Activated naive CD4-positive, alpha-beta T cell treated with anti-CD3 and anti-CD28 coated beads, Interleukin-2, amount 50 U/mL, for 72 hours (primary cell): ENCODE data around the gene VRK3. TPM values are rescaled to one million over a fixed set of nuclear protein-coding genes. Genes with fewer than 3 reads are reported as not detected.

Source experiments
- ATAC-seq, 2 donors: fragments of 150-1000 bp; cut with Tn5 transposase; 2 replicates each; pipeline ENCODE4 v1.10.0; 2021; ENCODE audit warnings: mild to moderate bottlenecking in 2 of 2, moderate library complexity in 2 of 2
- DNase-seq, 2 donors: peaks; one replicate each; pipeline ENCODE4 v3.0.0; 2021 to 2022; ENCODE audit warnings: low spot score in 2 of 2
- H3K27ac Mint-ChIP-seq, 2 donors: one replicate each; pipeline ENCODE4 v1.8.0; 2022; ENCODE audit warnings: mild to moderate bottlenecking in 2 of 2, mixed read lengths in 2 of 2
- H3K36me3 Mint-ChIP-seq, 2 donors: one replicate each; pipeline ENCODE4 v1.8.0; 2022; ENCODE audit warnings: mixed read lengths in 2 of 2
- H3K9me3 Mint-ChIP-seq, 2 donors: one replicate each; pipeline ENCODE4 v1.8.0; 2022; ENCODE audit warnings: mixed read lengths in 2 of 2
- total RNA-seq, 2 donors: library from RNA; stranded (reverse); gene quantifications; one replicate each; pipeline ENCODE4 v1.2.3, GENCODE V29; 2022

VRK3 gene
- total RNA-seq, 2 donors from 2014 or later = 54.0 to 60.0 TPM

DNA sequence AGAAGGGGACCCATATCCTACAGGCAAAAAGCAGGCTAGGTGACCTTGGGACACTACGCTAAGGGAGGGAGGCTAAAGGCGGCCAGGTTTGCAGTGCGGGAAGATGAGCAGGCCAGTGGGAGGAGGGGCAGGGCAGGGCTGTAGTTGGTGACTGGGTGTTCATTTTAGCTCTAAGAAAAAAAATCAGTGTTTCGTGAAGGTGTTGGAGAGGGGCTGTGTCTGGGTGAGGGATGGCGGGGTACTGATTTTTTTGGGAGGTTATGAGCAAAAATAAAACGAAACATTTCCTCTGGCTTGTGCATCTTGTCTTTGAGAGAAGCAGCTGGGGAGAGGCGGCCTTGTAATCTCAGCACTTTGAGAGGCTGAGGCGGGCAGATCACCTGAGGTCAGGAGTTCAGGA is 91.5 kb downstream of the VRK3 start:
- Mint-ChIP-seq H3K27ac (peak overlapping the region in 1 of 2 donors; percentile 86), H3K9me3 (peaks cover 9 to 15% of the 10 kb centered on the region in 2 donors), H3K36me3 (peaks cover 20 to 35% of the 10 kb centered on the region in 2 donors)
- no peak for DNase-seq
- no peak for ATAC-seq

DNA sequence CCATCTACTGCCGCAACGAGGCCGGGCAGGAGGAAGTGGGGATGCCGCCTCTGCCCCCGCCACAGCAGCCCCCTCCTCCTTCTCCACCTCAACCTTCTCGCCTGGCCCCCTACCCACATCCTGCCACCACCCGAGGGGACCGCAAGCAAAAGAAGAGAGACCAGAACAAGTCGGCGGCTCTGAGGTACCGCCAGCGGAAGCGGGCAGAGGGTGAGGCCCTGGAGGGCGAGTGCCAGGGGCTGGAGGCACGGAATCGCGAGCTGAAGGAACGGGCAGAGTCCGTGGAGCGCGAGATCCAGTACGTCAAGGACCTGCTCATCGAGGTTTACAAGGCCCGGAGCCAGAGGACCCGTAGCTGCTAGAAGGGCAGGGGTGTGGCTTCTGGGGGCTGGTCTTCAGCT is 92.4 kb downstream of the VRK3 start:
- DNase-seq = peak in 1 of 2 donors; percentile 73
- H3K36me3 Mint-ChIP-seq = peaks cover 27 to 44% of the 10 kb centered on the region in 2 donors
- no peak overlapping the region for H3K27ac Mint-ChIP-seq
- ATAC-seq = peak in 1 of 2 donors; percentile 34
- peaks cover 9 to 15% of the 10 kb centered on the region in 2 donors for H3K9me3 Mint-ChIP-seq

DNA sequence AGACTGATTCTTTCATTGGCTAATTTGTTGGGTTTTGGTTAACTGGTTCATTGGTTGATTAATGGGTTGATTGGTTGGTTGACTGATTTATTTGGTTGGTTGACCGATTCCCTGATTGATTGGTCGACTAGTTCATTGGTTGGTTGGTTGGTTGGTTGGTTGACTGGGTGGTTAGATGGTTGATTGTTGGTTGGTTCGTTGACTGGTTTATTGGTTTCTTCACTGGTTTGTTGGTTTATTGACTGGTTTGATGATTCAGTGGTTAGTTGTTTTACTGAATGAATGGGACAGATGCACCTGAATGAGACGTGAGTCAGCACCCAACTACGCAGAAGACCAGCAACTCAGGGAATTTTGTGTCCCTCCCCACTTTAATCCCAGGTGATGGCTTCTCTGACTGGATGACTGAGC is 93.1 kb downstream of the VRK3 start:
- peaks cover 9 to 15% of the 10 kb centered on the region in 2 donors for H3K9me3 Mint-ChIP-seq
- H3K27ac Mint-ChIP-seq = no peak overlapping the region
- peaks cover 33 to 50% of the 10 kb centered on the region in 2 donors for H3K36me3 Mint-ChIP-seq
- ATAC-seq (no peak), DNase-seq (no peak)

DNA sequence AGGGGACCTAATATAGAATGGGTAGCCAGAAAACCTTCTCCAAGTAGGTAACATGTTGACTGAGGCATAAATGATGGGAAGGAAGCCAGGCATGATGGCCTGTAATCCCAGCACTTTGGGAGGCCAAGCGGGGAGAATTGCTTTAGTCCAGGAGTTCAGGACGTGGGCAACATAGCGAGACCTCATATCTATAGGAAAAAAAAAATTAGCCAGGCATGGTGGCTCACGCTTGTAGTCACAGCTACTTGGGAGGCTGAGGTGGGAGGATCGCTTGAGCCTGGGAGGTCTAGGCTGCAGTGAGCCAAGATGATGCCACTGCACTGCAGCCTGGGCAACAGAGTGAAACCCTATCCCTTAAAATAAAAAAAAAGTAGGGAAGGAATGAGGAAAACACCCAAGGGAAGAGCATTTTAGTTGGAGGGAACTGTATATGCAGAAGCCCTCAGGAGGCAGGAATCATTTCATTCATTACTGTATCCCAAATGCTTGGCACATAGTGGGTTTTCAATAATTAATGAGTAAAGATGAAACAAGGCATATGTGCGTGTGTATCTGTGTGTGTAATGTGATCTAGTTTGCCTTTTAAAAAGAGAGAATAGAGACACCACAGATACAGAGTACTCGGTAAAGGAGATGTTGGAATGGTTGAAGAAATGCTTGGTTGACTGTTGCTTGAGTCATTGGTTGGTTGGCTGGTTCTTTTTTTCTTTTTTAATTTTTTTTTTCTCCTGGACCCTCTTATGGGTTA is 93.7 kb downstream of the VRK3 start:
- no peak overlapping the region for H3K27ac Mint-ChIP-seq

DNA sequence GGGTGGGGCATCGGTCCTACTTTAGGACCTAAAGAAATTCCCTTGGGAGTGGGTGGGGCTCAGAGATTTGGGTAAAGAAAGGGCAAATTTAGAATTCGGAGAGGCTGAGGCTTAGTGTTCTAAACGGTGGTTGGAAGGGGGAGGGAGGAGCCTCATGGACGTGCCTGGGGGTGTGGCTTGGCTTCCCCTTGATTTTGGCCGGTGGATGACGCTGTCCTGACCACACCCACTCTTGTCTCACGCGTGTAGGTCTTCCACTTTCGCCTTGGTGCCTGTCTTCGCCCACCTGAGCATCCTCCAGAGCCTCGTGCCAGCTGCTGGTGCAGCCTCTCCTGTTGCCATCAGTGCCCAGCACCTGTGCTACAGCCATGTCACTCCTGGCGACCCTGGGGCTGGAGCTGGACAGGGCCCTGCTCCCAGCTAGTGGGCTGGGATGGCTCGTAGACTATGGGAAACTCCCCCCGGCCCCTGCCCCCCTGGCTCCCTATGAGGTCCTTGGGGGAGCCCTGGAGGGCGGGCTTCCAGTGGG is 94.6 kb downstream of the VRK3 start:
- peaks cover 34 to 51% of the 10 kb centered on the region in 2 donors for H3K36me3 Mint-ChIP-seq
- peaks cover 9 to 15% of the 10 kb centered on the region in 2 donors for H3K9me3 Mint-ChIP-seq
- ATAC-seq (no peak), DNase-seq (no peak)
- H3K27ac Mint-ChIP-seq = peak overlapping the region; percentile 97 to 100

More for the DNA sequence above, 93.7 kb downstream of the VRK3 start:
- no peak for ATAC-seq
- Mint-ChIP-seq H3K36me3 (peaks cover 33 to 50% of the 10 kb centered on the region in 2 donors), H3K9me3 (peaks cover 9 to 15% of the 10 kb centered on the region in 2 donors)
- DNase-seq = no peak

DNA sequence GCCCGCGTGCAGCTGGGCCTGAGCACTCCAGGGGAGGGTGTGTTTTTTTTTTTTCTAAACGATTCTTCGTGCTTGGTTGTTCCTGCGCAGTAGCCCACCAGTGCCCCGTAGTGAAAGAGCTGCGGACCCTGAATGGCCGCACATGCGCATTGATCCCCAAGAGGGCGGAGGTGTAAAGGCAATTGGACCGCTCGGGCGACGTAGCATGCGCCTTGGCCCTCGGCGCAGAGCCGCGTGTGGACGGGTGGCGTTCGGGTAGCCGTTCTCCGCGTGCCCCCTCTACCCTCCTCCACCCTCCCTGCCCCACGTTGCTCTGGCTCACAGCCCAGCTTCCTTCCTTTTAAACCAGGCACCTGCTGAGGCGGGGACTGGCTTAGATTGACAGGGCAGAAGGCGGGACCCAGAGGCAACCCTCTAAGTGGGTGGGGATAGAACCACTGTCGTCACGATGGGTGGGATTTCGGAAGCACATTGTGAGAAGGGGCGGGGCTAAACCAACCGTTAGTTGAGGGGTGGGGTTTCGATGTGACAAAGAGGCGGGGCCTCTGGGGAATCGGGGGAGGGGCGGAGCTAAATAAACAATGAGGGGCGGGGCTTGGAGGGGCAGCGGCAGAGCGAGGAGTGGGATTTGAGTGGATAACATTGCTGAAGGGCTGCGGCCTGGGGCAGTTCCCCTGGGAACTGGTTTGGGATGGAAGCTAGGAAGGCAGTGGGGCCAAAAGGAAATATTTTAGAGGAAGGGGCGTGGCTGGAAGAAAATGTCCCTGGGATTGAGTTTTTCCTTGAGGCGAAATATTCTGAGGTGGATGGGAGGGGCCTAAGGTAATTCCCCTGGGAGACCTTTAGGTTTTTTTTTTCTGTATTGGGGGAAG is 95.3 kb downstream of the VRK3 start:
- Mint-ChIP-seq H3K36me3 (peaks cover 38 to 56% of the 10 kb centered on the region in 2 donors), H3K9me3 (peaks cover 9 to 15% of the 10 kb centered on the region in 2 donors), H3K27ac (peak overlapping the region; percentile 97 to 100)
- DNase-seq = peak; percentile 88 to 91
- ATAC-seq = peak; percentile 73 to 88

DNA sequence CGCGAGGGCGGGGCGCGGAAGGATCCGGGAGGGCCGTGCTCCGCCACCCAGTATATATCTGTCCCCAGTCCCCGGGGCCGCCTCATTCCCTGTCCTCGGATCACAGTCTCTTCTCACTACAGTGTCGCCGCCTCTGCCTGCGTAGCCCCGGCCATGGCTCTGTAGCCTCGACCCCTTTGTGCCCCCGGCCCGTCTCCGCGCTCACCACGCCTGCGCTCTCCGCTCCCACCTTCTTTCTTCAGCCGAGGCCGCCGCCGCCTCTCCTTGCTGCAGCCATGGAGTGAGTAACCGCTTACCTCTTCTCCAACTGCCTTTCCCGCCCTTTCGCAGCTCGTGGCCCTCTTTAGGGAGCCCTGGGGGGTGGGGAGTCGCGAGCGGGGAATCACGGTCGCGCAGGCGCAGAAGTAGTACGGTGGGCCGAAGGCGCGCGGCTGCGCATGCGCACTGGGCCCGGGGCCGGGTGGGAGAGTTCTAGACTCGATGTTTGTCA is 96.0 kb downstream of the VRK3 start, which contains the start of the genes ATF5 and NUP62:
TSS of gene ATF5 (plus strand) at position 85 of the 490 bp plus-strand sequence. CDS start 1,646 bp downstream, outside the sequence.
TSS of gene NUP62 (minus strand) at position 384 of the 490 bp plus-strand sequence. CDS start 19,697 bp downstream, outside the sequence.
- Mint-ChIP-seq H3K9me3 (peaks cover 9 to 15% of the 10 kb centered on the region in 2 donors), H3K36me3 (peaks cover 38 to 56% of the 10 kb centered on the region in 2 donors), H3K27ac (peak within 1 kb of the TSS; percentile 97 to 100)
- peak; percentile 93 to 96 for DNase-seq
- ATAC-seq = peak; percentile 58 to 59

DNA sequence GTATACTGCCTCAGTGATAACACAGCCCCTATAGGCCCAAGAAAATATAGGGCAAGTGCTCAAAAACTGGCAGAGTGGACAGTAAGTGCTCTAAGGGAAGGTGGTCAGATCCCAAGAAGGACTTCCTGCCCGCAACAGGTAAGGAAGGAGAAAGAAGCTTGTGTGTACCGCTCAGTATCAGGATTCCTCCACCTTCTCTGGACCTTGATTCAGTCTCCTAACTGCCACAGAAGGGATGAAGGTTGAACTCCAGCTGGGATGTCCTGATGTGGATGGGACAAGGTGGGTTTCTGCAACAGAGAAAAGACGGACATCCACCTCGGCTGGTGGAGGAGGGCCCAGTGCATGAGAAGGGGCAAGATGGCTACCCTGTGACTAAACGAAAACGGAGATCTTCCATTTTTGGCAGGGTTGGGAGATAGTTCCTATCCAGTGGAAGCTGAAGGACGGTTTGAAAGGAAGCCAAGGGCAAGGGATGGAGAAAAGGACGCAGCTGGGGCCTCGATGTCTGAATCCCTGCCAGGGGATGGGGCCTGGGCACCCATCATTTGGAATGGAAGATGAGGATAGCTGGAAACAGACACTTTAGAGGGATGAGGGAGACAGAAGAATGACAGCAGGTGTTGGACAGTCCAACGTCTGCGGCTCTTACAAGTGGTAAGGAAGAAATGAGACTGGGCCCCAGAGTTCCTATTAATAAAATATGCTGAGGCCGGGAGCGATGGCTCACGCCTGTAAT is 97.5 kb downstream of the VRK3 start:
- Mint-ChIP-seq H3K27ac (peak overlapping the region; percentile 97 to 98), H3K9me3 (peaks cover 9 to 15% of the 10 kb centered on the region in 2 donors), H3K36me3 (peaks cover 38 to 56% of the 10 kb centered on the region in 2 donors)
- DNase-seq = no peak
- no peak for ATAC-seq

DNA sequence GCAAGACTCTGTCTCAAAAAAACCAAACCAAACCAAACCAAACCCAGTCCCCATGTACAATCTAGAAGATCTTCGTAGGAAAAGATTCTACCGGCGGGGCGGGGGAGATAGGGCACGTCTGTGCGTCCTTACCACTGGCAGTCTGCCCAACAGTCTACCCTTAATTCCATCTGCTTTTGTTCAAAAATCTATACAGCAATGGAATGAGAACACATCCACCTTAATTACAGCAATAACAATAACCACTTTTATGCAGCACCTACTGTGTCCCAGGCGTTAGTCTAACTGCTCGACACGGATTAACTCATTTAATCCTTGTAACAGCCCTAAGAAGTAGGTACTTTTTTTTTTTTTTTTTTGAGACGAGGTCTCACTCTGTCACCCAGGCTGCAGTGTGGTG is 98.7 kb downstream of the VRK3 start:
- no peak for DNase-seq
- H3K27ac Mint-ChIP-seq = peak overlapping the region in 1 of 2 donors; percentile 55
- peaks cover 38 to 55% of the 10 kb centered on the region in 2 donors for H3K36me3 Mint-ChIP-seq
- ATAC-seq = no peak
- peaks cover 6 to 9% of the 10 kb centered on the region in 2 donors for H3K9me3 Mint-ChIP-seq

Other genes with a start within 250 kb of the VRK3 start
- 10 to 100 TPM; 14.8 to 24.8 TPM for gene FUZ, start 212.1 kb downstream of the VRK3 start, total RNA-seq
- 10 to 100 TPM; 58.4 to 68.2 TPM for gene MED25, start 207.1 kb downstream of the VRK3 start, total RNA-seq
- 100 to 1,000 TPM; 110 TPM for gene PTOV1, start 174.2 kb downstream of the VRK3 start, total RNA-seq
- 100 to 1,000 TPM in 1 of 2 donors, 10 to 100 TPM in 1; 90.6 to 119 TPM for gene PNKP, start 157.8 kb downstream of the VRK3 start, total RNA-seq
- 10 to 100 TPM; 16.9 to 34.4 TPM for gene AKT1S1, start 148.0 kb downstream of the VRK3 start, total RNA-seq
- gene TBC1D17, start 147.7 kb downstream of the VRK3 start, total RNA-seq = 10 to 100 TPM; 28.8 to 53.0 TPM
- gene IL4I1, start 128.5 kb downstream of the VRK3 start, total RNA-seq = 10 to 100 TPM in 1 of 2 donors, 1 to 10 TPM in 1; 6.3 to 11.1 TPM
- 10 to 100 TPM in 1 of 2 donors, 1 to 10 TPM in 1; 7.7 to 13.2 TPM for gene ATF5, start 96.2 kb downstream of the VRK3 start, total RNA-seq
- gene NUP62, start 95.9 kb downstream of the VRK3 start, total RNA-seq = 100 to 1,000 TPM in 1 of 2 donors, 10 to 100 TPM in 1; 82.5 to 109 TPM
- not detected for gene SIGLEC11, start 64.2 kb downstream of the VRK3 start, total RNA-seq
- gene ZNF473, start 633 bp upstream of the VRK3 start, total RNA-seq = 10 to 100 TPM; 15.2 to 15.8 TPM
- gene IZUMO2, start 137.9 kb upstream of the VRK3 start, total RNA-seq = not detected
- not detected for gene MYH14, start 178.2 kb upstream of the VRK3 start, total RNA-seq